Stimulated activated CD8-positive, alpha-beta memory T cell treated with anti-CD3 and anti-CD28 coated beads, Interleukin-7, amount 100 ng/mL, for 48 hours (primary cell): ENCODE data around the gene CD28.

ENCODE experiments used
- DNase-seq, 2 donors: peaks; one replicate each; pipeline ENCODE4 v3.0.0-alpha.2; 2020; ENCODE audit warnings: low read depth in 1 of 2; ENCODE audit errors: extremely low read depth in 1 of 2

CD28 gene

GRCh38 chr2:203713381-203713780 lies 6.9 kb downstream of the CD28 start:
- DNase-seq, result no peak

GRCh38 chr2:203714112-203714511 lies 7.7 kb downstream of the CD28 start:
- DNase-seq, result no peak

GRCh38 chr2:203715744-203716143 lies 9.3 kb downstream of the CD28 start:
- no peak for DNase-seq

- DNase-seq, result peak; percentile 41 to 73
Observed at GRCh38 chr2:203718087-203718486, 11.6 kb downstream of the CD28 start.

- no peak for DNase-seq
Observed at GRCh38 chr2:203719456-203720410, 13.3 kb downstream of the CD28 start.

- no peak for DNase-seq
Observed at GRCh38 chr2:203720915-203721672, 14.7 kb downstream of the CD28 start.

GRCh38 chr2:203721781-203722300 lies 15.4 kb downstream of the CD28 start:
- DNase-seq, result no peak

- no peak for DNase-seq
Observed at GRCh38 chr2:203722411-203722810, 16.0 kb downstream of the CD28 start.

GRCh38 chr2:203728321-203728720 lies 21.9 kb downstream of the CD28 start:
- DNase-seq, result no peak

- no peak for DNase-seq
Observed at GRCh38 chr2:203730076-203730729, 23.8 kb downstream of the CD28 start.

GRCh38 chr2:203730883-203731282 lies 24.4 kb downstream of the CD28 start:
- no peak for DNase-seq

- no peak for DNase-seq
Observed at GRCh38 chr2:203732092-203732952, 25.9 kb downstream of the CD28 start.

- no peak for DNase-seq
Observed at GRCh38 chr2:203732953-203733510, 26.6 kb downstream of the CD28 start.

- no peak for DNase-seq
Observed at GRCh38 chr2:203733684-203734083, 27.2 kb downstream of the CD28 start.

- no peak for DNase-seq
Observed at GRCh38 chr2:203734276-203734983, 28.0 kb downstream of the CD28 start.

GRCh38 chr2:203737360-203737759 lies 30.9 kb downstream of the CD28 start:
- no peak for DNase-seq

- no peak for DNase-seq
Observed at GRCh38 chr2:203739351-203739750, 32.9 kb downstream of the CD28 start.

- no peak for DNase-seq
Observed at GRCh38 chr2:203740871-203741281, 34.4 kb downstream of the CD28 start.

- DNase-seq, result no peak
Observed at GRCh38 chr2:203741566-203741965, 35.1 kb downstream of the CD28 start.
